Adrenal gland (tissue), 12 donors: Measurements from ENCODE around the gene PDX1. TPM values are rescaled to one million over a fixed set of nuclear protein-coding genes. Genes with fewer than 3 reads are reported as not detected.

Experiments
- DNase-seq, 7 donors: peaks; one replicate each; pipeline ENCODE4 v3.0.0-alpha.2; 2019 to 2020
- H3K27ac ChIP-seq, 5 donors: fragments of 200-600 bp; sonication (generic) in 4 of 5; 1 replicate in 3 of 5; 2 replicates in 2 of 5; pipeline versions ENCODE4 v1.5.1 to v1.8.0; 2016 to 2020; ENCODE audit warnings: mild to moderate bottlenecking in 1 of 5
- H3K27me3 ChIP-seq: fragments of 200-600 bp; 2 replicates; pipeline ENCODE4 v1.8.0; 2021
- H3K36me3 ChIP-seq, 2 donors: fragments of 200-600 bp; replicated peaks in 1 of 2; 1 replicate in 1 of 2; 2 replicates in 1 of 2; pipeline versions ENCODE4 v1.5.1 to v1.8.0; 2018 to 2022
- H3K4me1 ChIP-seq, 2 donors: fragments of 200-600 bp; replicated peaks in 1 of 2; 1 replicate in 1 of 2; 2 replicates in 1 of 2; pipeline versions ENCODE4 v1.5.1 to v1.8.0; 2018 to 2021
- H3K4me3 ChIP-seq, 4 donors: fragments of 200-600 bp; sonication (generic) in 3 of 4; one replicate each; pipeline ENCODE4 v1.5.1; 2016 to 2018
- H3K9me3 ChIP-seq, 3 donors: fragments of 200-600 bp; sonication (generic) in 1 of 3; replicated peaks in 1 of 3; 1 replicate in 2 of 3; 2 replicates in 1 of 3; pipeline versions ENCODE4 v1.5.1 to v1.8.0; 2016 to 2021
- POLR2A ChIP-seq, 2 donors: fragments of 450-650 bp; IDR thresholded peaks; one replicate each; pipeline ENCODE4 v1.6.1; 2017; ENCODE audit warnings: antibody characterized with exemption in 2 of 2, mild to moderate bottlenecking in 2 of 2, moderate library complexity in 1 of 2
- WGBS, 4 donors: extraction: QIAGEN DNeasy Blood & Tissue Kit in 2 of 4; methylation state at CpG; one replicate each; pipeline versions ENCODE4 v1.1.5 to v1.1.7; 2013 to 2017; 5-methylcytosine and 5-hydroxymethylcytosine counted together
- intact Hi-C, 2 donors: fragments of 100-400 bp; cut with DNase I; formaldehyde crosslinking; loops; one replicate each; pipeline versions ENCODE4 v1.14.1 to v1.15.0; 2022 to 2023
- polyA plus RNA-seq, 3 donors: library from polyadenylated mRNA; stranded (reverse); fragments of 200-250 nt in 2 of 3; fragments of 350-450 nt in 1 of 3; fragmentation: Illumina TruSeq in 1 of 3; extraction: RNeasy Lipid Tissue Mini Kit (QIAGEN cat#74804) in 1 of 3; gene quantifications; one replicate each; pipeline ENCODE4 v1.2.3, GENCODE V29; 2013 to 2014
- total RNA-seq, 9 donors: library from RNA; depleted of rRNA in 4 of 9; stranded (reverse); fragments of >200 nt in 4 of 9; fragments of 120-200 nt in 1 of 9; fragmentation: NEBNext Ultra II Directional in 1 of 9; extraction: Animal tissue kit (Norgen Biotek cat#: 25700) in 1 of 9; gene quantifications; one replicate each; pipeline versions ENCODE4 v1.1.0 to v1.2.4, GENCODE V29; 2013 to 2023
- TF ChIP-seq, protein P1 (sequence below), 6 experiments: fragments of 450-650 bp in 4 of 6; fragments of 200-600 bp in 2 of 6; sonication (generic) in 1 of 6; IDR thresholded peaks; 1 replicate in 5 of 6; 2 replicates in 1 of 6; pipeline versions ENCODE4 v1.5.1 to v1.8.0; 2016 to 2021; ENCODE audit warnings: antibody characterized with exemption in 6 of 6, mild to moderate bottlenecking in 2 of 6, moderate library complexity in 1 of 6
- donor health status: healthy with polysubstance abuse.
- donor health status: Bipolar disorder and iron deficiency.
- donor health status: DM: yes; HTN: yes; CAD: no.
- donor health status: DM: no; HTN: no; CAD: no.
- donor health status: DM: no; HTN: no; CAD: no.
- donor health status: DM: yes; HTN: yes; CAD: no.

PDX1 gene
- total and polyA plus RNA-seq, 12 donors: not detected

DNA sequence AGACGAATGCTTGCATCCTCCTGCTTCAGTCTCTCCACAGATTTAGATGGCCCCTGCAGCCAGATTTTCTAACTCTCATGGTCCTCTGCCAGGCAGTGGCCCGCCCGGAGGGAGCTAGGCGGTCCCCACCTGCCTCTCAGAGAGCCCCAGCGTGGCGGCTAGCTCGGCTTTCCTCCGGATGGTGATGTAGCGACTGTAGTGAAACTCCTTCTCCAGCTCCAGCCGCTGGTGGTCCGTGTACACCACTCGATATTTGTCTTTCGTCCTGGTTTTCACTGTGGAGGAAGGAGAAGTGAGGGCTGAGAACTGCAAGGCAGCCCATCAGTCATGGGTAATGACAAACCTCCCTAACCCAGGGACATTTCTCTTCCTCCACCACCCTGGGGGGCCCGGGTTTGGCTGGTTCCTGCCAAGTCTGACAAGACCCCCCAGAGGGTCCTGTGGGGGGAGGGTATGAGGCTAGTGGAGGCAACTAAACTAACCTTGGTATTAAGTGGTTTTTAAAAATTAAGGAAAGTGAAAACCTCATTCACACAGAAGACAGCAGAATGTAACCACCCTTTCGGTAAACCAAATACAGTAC lies 45.0 kb downstream of the PDX1 start:
- no peak for DNase-seq
- TF ChIP-seq POLR2A (IDR thresholded peaks at IDR 0.05): no peak
- TF ChIP-seq, protein P1, sequence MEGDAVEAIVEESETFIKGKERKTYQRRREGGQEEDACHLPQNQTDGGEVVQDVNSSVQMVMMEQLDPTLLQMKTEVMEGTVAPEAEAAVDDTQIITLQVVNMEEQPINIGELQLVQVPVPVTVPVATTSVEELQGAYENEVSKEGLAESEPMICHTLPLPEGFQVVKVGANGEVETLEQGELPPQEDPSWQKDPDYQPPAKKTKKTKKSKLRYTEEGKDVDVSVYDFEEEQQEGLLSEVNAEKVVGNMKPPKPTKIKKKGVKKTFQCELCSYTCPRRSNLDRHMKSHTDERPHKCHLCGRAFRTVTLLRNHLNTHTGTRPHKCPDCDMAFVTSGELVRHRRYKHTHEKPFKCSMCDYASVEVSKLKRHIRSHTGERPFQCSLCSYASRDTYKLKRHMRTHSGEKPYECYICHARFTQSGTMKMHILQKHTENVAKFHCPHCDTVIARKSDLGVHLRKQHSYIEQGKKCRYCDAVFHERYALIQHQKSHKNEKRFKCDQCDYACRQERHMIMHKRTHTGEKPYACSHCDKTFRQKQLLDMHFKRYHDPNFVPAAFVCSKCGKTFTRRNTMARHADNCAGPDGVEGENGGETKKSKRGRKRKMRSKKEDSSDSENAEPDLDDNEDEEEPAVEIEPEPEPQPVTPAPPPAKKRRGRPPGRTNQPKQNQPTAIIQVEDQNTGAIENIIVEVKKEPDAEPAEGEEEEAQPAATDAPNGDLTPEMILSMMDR (IDR thresholded peaks at IDR 0.05): no peak
- 20 to 47% (median 32%) methylated on average over 15 of the region's 15 CpGs for WGBS, 4 donors
- H3K27ac ChIP-seq: no peak overlapping the region
- no peaks in the 10 kb centered on the region for H3K9me3 ChIP-seq
- peaks cover 9% of the 10 kb centered on the region in 2 donors for H3K4me1 ChIP-seq
- no peak overlapping the region for H3K4me3 ChIP-seq
- intact Hi-C loops: no loop called here
- H3K36me3 ChIP-seq: no peaks in the 10 kb centered on the region
- H3K27me3 ChIP-seq: peaks cover 84% of the 10 kb centered on the region

DNA sequence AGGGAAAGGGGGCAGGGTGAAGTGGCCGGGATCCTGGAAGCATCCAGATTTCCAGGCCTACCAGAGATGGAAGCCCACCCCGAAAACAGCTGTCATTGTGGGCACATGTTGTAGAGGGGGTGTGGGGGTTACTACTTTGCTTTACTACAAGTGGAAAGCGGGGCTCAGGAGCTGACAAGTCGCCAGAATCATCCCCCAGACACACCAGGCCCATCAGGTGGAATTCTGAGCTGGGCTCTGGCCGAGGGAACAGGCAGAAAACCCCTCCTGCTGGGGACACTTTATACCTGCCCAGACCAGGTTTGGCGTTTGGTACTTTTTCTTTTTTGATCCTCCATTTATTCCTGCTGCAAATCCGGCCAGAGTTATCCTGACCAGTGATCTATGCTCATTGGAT lies 45.5 kb downstream of the PDX1 start:
- DNase-seq: no peak
- peaks cover 6% of the 10 kb centered on the region in 2 donors for H3K4me1 ChIP-seq
- whole genome bisulfite sequencing, 4 donors: 48 to 71% (median 61%) methylated on average over 7 of the region's 7 CpGs
- no peak overlapping the region for H3K4me3 ChIP-seq
- intact Hi-C loops: no loop called here
- H3K9me3 ChIP-seq: no peaks in the 10 kb centered on the region
- H3K36me3 ChIP-seq: no peaks in the 10 kb centered on the region
- TF ChIP-seq, protein P1 (IDR thresholded peaks at IDR 0.05): no peak
- TF ChIP-seq POLR2A (IDR thresholded peaks at IDR 0.05): no peak
- no peak overlapping the region for H3K27ac ChIP-seq
- peaks cover 84% of the 10 kb centered on the region for H3K27me3 ChIP-seq

DNA sequence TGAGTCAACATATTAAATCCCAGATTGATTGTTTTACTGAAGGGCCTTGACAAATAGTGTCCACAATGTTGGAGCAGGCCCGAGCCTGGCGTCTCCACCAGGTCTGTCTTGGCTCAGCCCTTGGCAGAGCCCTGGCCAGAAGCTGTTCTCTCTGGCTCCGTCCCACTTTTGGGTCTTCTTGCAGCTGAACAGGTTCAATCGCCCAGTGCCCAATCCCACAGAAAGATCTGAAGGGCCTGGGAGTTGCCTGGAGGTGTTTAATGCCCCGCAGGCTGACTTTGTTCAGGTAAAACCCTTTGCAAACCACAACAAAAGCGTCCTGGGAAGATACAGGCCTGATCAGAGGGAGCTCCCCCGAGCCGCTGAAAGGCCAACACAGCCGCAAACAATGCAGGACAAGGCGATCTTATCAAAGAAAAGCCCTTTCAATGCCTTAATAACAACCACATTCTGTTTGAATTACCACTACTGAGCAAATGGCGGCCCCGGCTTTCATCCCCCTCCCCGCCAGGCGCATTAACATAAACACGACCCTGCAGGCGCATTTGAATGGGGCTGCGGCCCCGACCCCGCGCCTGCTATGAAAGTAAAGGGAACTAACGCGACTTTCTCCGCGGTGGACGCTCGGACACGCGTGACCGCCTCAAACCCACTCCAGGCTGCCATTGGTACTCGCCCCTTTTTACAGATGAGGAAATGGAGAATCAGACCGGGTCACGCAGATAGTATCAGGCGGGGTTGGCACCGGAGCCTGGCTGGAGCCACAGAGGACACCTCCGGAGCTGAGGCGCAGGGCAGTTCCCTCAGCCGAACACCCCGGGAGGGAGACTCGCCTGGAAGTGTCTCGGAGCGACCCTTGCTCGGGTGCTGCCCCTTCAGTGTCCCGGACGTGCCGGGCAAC lies 46.2 kb downstream of the PDX1 start:
- 20 to 39% (median 24%) methylated on average over 20 to 45 of the region's 45 CpGs for WGBS, 4 donors
- no peak for TF ChIP-seq POLR2A (IDR thresholded peaks at IDR 0.05)
- TF ChIP-seq, protein P1 (IDR thresholded peaks at IDR 0.05): no peak
- H3K27me3 ChIP-seq: peaks cover 84% of the 10 kb centered on the region
- no peaks in the 10 kb centered on the region for H3K9me3 ChIP-seq
- no peak overlapping the region for H3K4me3 ChIP-seq
- H3K36me3 ChIP-seq: no peaks in the 10 kb centered on the region
- H3K27ac ChIP-seq: no peak overlapping the region
- DNase-seq: no peak
- intact Hi-C loops: no loop called here
- H3K4me1 ChIP-seq: no peaks in the 10 kb centered on the region

DNA sequence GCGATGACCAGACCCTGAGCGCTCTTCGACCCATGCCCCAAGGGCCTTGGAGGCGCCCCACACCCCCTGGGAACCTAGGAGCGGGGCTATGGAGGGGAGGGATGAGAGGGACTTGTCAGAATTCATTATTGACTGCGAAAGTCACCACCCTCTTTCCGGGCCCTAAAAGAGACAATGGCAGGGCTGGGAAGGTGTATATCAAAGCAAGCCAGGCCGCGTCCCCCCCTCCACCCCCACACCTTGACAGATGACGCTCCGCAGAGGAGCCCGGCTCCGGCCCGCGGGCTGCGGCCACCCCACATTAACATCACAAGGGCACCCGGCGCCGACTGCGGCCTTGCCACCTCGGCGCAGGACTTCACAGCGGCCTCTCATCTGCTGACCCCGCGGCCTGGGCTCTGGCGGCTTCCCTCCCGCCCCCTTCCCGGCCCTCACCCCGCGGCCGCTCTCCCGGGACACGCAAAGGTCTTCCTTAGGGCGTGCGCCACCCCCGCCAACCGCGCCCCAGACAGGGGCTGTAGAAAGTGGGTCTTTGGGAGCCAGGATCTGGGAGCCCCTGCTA lies 46.9 kb downstream of the PDX1 start:
- WGBS, 4 donors: 3 to 9% (median 6%) methylated on average over 15 to 38 of the region's 38 CpGs
- TF ChIP-seq, protein P1 (IDR thresholded peaks at IDR 0.05): no peak
- TF ChIP-seq POLR2A (IDR thresholded peaks at IDR 0.05): no peak

More for the DNA sequence above, 46.9 kb downstream of the PDX1 start:
- Histone ChIP-seq H3K9me3 (no peaks in the 10 kb centered on the region), H3K36me3 (no peaks in the 10 kb centered on the region), H3K27ac (no peak overlapping the region), H3K27me3 (peaks cover 84% of the 10 kb centered on the region), H3K4me1 (no peaks in the 10 kb centered on the region), H3K4me3 (no peak overlapping the region)
- intact Hi-C loops: no loop called here
- DNase-seq: no peak
